ENCODE results near the gene KCNH6. TPM values are rescaled to one million over a fixed set of nuclear protein-coding genes. Genes with fewer than 3 reads are reported as not detected.

KCNH6 gene
- total RNA-seq, 6 experiments from 2014 or later, result not detected

DNA sequence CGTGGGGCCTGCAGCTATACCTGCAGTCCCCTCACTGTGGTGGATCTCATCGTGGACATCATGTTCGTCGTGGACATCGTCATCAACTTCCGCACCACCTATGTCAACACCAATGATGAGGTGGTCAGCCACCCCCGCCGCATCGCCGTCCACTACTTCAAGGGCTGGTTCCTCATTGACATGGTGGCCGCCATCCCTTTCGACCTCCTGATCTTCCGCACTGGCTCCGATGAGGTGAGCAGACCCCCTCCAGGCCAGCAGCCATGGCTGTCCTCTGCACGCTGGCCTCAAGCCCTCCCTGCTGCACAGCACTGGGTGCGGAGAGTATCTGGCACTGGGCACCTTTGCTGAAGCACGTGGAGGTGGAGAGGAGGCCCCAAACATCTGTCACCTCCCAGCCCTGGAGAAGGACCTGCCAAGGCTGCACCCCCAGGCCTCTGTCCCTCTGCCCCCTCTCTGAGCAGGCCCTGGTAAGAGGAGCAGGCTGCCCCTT, 11.0 kb downstream of the KCNH6 start:
- H3K27ac Mint-ChIP-seq, result no peak overlapping the region

DNA sequence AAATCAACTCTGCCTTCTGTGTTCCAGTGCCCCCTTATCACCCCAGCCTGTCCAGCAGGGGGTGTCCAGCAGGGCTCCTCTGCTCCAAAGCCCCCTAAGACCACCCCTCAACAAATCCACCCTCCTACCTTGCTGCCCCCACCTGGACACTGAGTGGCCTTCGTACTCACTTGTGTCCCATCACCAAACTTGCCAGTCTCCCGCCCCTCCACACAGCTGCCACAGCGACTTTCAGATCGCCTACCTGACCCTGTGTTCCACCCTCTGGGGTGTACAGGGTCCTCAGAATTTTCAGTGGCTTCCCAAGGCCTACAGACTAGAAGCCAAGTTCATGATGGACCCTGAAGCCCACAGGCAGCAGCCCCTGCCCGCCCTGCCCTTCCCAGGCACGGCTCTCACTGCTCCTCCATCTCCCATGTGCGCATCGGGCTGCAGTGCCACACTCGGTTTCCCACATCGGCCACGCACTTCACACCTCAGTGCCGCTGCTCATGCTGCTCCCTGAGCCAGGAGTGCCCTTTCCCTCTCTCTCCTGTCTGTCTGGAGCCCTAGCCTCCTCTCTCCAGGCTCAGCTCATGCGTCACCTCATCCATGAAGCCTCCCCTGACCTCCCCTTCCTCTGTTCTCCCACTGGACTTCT, 11.8 kb downstream of the KCNH6 start:
- Mint-ChIP-seq H3K4me1 (ENCODE audit: low read depth) (no peaks in the 10 kb centered on the region; the same call in 1 of the 2 replicates), H3K27ac (no peak overlapping the region), H3K27me3 (ENCODE audit: insufficient read depth) (peaks cover 45% of the 10 kb centered on the region), H3K36me3 (ENCODE audit: low read depth) (no peaks in the 10 kb centered on the region), H3K4me3 (no peak overlapping the region), H3K9me3 (no peaks in the 10 kb centered on the region)
- DNase-seq, result no peak
- TF ChIP-seq, protein P1, sequence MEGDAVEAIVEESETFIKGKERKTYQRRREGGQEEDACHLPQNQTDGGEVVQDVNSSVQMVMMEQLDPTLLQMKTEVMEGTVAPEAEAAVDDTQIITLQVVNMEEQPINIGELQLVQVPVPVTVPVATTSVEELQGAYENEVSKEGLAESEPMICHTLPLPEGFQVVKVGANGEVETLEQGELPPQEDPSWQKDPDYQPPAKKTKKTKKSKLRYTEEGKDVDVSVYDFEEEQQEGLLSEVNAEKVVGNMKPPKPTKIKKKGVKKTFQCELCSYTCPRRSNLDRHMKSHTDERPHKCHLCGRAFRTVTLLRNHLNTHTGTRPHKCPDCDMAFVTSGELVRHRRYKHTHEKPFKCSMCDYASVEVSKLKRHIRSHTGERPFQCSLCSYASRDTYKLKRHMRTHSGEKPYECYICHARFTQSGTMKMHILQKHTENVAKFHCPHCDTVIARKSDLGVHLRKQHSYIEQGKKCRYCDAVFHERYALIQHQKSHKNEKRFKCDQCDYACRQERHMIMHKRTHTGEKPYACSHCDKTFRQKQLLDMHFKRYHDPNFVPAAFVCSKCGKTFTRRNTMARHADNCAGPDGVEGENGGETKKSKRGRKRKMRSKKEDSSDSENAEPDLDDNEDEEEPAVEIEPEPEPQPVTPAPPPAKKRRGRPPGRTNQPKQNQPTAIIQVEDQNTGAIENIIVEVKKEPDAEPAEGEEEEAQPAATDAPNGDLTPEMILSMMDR (IDR thresholded peaks at IDR 0.05), result no peak

More for the DNA sequence above, 11.0 kb downstream of the KCNH6 start:
- Mint-ChIP-seq H3K4me3 (no peak overlapping the region), H3K27me3 (ENCODE audit: insufficient read depth) (peaks cover 44% of the 10 kb centered on the region), H3K36me3 (ENCODE audit: low read depth) (no peaks in the 10 kb centered on the region), H3K4me1 (ENCODE audit: low read depth) (no peaks in the 10 kb centered on the region; the same call in 1 of the 2 replicates), H3K9me3 (no peaks in the 10 kb centered on the region)
- TF ChIP-seq, protein P1 (IDR thresholded peaks at IDR 0.05), result no peak
- DNase-seq, result no peak

DNA sequence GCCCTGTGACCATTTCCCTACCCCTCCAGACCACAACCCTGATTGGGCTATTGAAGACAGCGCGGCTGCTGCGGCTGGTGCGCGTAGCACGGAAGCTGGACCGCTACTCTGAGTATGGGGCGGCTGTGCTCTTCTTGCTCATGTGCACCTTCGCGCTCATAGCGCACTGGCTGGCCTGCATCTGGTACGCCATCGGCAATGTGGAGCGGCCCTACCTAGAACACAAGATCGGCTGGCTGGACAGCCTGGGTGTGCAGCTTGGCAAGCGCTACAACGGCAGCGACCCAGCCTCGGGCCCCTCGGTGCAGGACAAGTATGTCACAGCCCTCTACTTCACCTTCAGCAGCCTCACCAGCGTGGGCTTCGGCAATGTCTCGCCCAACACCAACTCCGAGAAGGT, 12.5 kb downstream of the KCNH6 start:
- no peak for DNase-seq
- H3K4me3 Mint-ChIP-seq, result no peak overlapping the region
- H3K9me3 Mint-ChIP-seq, result no peaks in the 10 kb centered on the region
- H3K27ac Mint-ChIP-seq, result no peak overlapping the region
- no peaks in the 10 kb centered on the region; the same call in 1 of the 2 replicates for H3K4me1 Mint-ChIP-seq (ENCODE audit: low read depth)
- H3K27me3 Mint-ChIP-seq (ENCODE audit: insufficient read depth), result peaks cover 50% of the 10 kb centered on the region
- H3K36me3 Mint-ChIP-seq (ENCODE audit: low read depth), result no peaks in the 10 kb centered on the region
- TF ChIP-seq, protein P1 (IDR thresholded peaks at IDR 0.05), result no peak

DNA sequence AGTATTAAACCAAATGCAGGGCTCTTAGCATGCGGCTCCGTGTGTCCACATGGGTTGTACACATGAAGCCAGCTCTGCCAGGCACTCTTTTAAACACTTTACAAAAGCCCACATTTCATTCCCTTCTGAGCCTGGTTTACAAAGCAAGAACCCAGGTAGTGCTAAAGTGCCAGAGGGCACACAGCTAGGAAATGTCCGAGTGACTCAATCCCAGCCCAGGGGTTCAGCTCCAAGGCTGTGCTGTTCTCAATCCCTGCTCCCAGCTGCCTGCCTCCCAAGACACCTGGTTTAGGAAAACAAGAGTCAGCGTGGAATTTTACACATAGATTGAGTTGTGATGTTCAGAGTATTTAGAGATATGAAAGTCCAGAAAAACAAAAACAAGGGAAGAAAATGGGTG, 13.8 kb downstream of the KCNH6 start:
- DNase-seq, result no peak
- Mint-ChIP-seq H3K4me1 (ENCODE audit: low read depth) (no peaks in the 10 kb centered on the region; the same call in 1 of the 2 replicates), H3K9me3 (no peaks in the 10 kb centered on the region), H3K4me3 (no peak overlapping the region), H3K27me3 (ENCODE audit: insufficient read depth) (peaks cover 61% of the 10 kb centered on the region), H3K36me3 (ENCODE audit: low read depth) (no peaks in the 10 kb centered on the region), H3K27ac (no peak overlapping the region)
- TF ChIP-seq, protein P1 (IDR thresholded peaks at IDR 0.05), result no peak

DNA sequence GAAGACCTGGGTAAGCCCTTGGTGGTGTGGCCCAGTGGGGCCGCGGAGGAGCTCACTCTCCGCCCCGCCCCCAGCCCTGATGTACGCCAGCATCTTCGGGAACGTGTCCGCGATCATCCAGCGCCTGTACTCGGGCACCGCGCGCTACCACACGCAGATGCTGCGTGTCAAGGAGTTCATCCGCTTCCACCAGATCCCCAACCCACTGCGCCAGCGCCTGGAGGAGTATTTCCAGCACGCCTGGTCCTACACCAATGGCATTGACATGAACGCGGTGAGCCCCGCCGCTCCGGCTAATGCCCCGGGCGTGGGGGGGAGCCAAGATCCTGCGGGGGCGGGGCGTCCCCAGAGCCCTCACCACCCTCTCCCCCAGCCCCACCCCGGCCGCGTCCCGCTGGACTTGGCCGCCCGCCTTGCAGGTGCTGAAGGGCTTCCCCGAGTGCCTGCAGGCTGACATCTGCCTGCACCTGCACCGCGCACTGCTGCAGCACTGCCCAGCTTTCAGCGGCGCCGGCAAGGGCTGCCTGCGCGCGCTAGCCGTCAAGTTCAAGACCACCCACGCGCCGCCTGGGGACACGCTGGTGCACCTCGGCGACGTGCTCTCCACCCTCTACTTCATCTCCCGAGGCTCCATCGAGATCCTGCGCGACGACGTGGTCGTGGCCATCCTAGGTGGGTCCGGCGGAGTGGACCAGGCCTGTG, 15.0 kb downstream of the KCNH6 start:
- Mint-ChIP-seq H3K4me1 (ENCODE audit: low read depth) (no peaks in the 10 kb centered on the region; the same call in 1 of the 2 replicates), H3K9me3 (no peaks in the 10 kb centered on the region), H3K36me3 (ENCODE audit: low read depth) (no peaks in the 10 kb centered on the region), H3K27me3 (ENCODE audit: insufficient read depth) (peaks cover 59% of the 10 kb centered on the region), H3K4me3 (no peak overlapping the region), H3K27ac (no peak overlapping the region)
- TF ChIP-seq, protein P1 (IDR thresholded peaks at IDR 0.05), result no peak
- no peak for DNase-seq
